Measurements from ENCODE around the gene LCMT1.

DNA sequence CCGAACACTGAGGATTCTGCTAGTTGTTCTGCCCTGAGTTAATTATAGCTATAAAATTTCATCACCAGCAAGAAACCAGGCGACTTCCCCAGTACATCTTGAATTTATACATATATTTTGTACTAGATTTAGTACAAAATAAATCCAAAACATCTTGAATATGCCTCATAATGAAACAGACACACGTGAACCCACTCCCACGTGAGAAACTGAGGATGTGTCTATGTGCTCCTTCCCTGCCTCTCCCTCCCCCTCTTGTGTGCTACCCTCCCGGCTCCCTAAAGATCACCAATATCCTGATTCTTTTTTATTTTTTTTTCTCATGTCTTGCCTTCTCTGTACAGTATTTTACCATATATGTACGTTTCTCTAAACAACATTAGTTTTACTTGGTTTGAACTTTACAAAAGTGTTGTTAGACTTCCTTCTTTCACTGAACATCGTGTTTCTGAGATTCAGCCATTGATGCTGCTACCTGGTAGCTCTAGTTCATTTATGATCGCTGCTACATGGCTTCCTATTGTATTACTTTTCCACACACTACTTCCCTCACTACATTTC is 1.1 kb upstream of the LCMT1 start:
- TF ChIP-seq, protein P1, sequence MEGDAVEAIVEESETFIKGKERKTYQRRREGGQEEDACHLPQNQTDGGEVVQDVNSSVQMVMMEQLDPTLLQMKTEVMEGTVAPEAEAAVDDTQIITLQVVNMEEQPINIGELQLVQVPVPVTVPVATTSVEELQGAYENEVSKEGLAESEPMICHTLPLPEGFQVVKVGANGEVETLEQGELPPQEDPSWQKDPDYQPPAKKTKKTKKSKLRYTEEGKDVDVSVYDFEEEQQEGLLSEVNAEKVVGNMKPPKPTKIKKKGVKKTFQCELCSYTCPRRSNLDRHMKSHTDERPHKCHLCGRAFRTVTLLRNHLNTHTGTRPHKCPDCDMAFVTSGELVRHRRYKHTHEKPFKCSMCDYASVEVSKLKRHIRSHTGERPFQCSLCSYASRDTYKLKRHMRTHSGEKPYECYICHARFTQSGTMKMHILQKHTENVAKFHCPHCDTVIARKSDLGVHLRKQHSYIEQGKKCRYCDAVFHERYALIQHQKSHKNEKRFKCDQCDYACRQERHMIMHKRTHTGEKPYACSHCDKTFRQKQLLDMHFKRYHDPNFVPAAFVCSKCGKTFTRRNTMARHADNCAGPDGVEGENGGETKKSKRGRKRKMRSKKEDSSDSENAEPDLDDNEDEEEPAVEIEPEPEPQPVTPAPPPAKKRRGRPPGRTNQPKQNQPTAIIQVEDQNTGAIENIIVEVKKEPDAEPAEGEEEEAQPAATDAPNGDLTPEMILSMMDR (IDR thresholded peaks at IDR 0.05; ENCODE audit: low read depth, low read length): no peak
- TF ChIP-seq EZH2phosphoT487 (IDR thresholded peaks at IDR 0.05; ENCODE audit: low read depth): no peak

Measured in OCI-LY3 (cell line).